ENCODE measurements around the gene COL23A1. TPM values are rescaled to one million over a fixed set of nuclear protein-coding genes. Genes with fewer than 3 reads are reported as not detected.

Gene COL23A1
- total RNA-seq, 1 experiment from 2014 or later: not detected

- peaks cover 11% of the 10 kb centered on the region for H3K4me1 ChIP-seq (ENCODE audit: insufficient read depth, low read length, poor library complexity, severe bottlenecking)
- intact Hi-C loops (cut with micrococcal nuclease; ENCODE audit: unreplicated experiment): no loop called here
- ChIA-PET POLR2A (ENCODE audit: low non-redundant PET) (interaction anchor here (0.6 to 0.9 kb wide), 3 partner anchors 8 to 894 kb away, joined by 3 to 4 read pairs (median 4); no protein-coding TSS in a partner anchor), CTCF (no interaction called here)
- no TSS peak for BruUV-seq (replicated peaks)
- TF ChIP-seq EZH2 (IDR thresholded peaks at IDR 0.05; ENCODE audit: borderline replicate concordance, low read depth, low read length, poor library complexity, severe bottlenecking): no peak
- TF ChIP-seq CTCF (conservative IDR thresholded peaks at IDR 0.05; ENCODE audit: low read depth, low read length): no peak
- peaks cover 41% of the 10 kb centered on the region for H3K36me3 ChIP-seq (ENCODE audit: insufficient read depth, low read length, poor library complexity, severe bottlenecking)
- DNase-seq (ENCODE audit: low spot score): peak; percentile 93
- peak within 1 kb of the TSS; percentile 98 for H3K4me3 ChIP-seq (ENCODE audit: low read depth, low read length, poor library complexity, severe bottlenecking)
- H3K9me3 ChIP-seq (ENCODE audit: low read depth, low read length, poor library complexity, severe bottlenecking): no peaks in the 10 kb centered on the region
- H3K27me3 ChIP-seq (replicated peaks; ENCODE audit: insufficient read depth, low read depth, low read length, poor library complexity): no peaks in the 10 kb centered on the region
- H3K27ac ChIP-seq (ENCODE audit: low read depth, low read length, poor library complexity, severe bottlenecking): peak within 1 kb of the TSS; percentile 97
Observed at GRCh38 chr5:178204182-178204934, 385.8 kb downstream of the COL23A1 start, which contains the start of gene HNRNPAB. Gene HNRNPAB (plus strand): TSS chr5:178204533. CDS start chr5:178204838, 305 bp downstream.

- ChIA-PET POLR2A (ENCODE audit: low non-redundant PET) (interaction anchor here (0.6 to 0.9 kb wide), 2 partner anchors 9 to 115 kb away, joined by 4 read pairs; no protein-coding TSS in a partner anchor), CTCF (no interaction called here)
- DNase-seq (ENCODE audit: low spot score): no peak
- peak overlapping the region; percentile 97 for H3K27ac ChIP-seq (ENCODE audit: low read depth, low read length, poor library complexity, severe bottlenecking)
- peaks cover 34% of the 10 kb centered on the region for H3K36me3 ChIP-seq (ENCODE audit: insufficient read depth, low read length, poor library complexity, severe bottlenecking)
- BruUV-seq (replicated peaks): TSS peak; percentile 96
- TF ChIP-seq CTCF (conservative IDR thresholded peaks at IDR 0.05; ENCODE audit: low read depth, low read length) (no peak), EZH2 (IDR thresholded peaks at IDR 0.05; ENCODE audit: borderline replicate concordance, low read depth, low read length, poor library complexity, severe bottlenecking) (no peak)
- H3K4me3 ChIP-seq (ENCODE audit: low read depth, low read length, poor library complexity, severe bottlenecking): peak overlapping the region; percentile 98
- no peaks in the 10 kb centered on the region for H3K9me3 ChIP-seq (ENCODE audit: low read depth, low read length, poor library complexity, severe bottlenecking)
- H3K27me3 ChIP-seq (replicated peaks; ENCODE audit: insufficient read depth, low read depth, low read length, poor library complexity): no peaks in the 10 kb centered on the region
- intact Hi-C loops (cut with micrococcal nuclease; ENCODE audit: unreplicated experiment): no loop called here
- H3K4me1 ChIP-seq (ENCODE audit: insufficient read depth, low read length, poor library complexity, severe bottlenecking): peaks cover 11% of the 10 kb centered on the region
Observed at GRCh38 chr5:178203670-178204181, 386.5 kb downstream of the COL23A1 start.

GRCh38 chr5:178202541-178202940 is 387.7 kb downstream of the COL23A1 start:
- Histone ChIP-seq H3K27ac (ENCODE audit: low read depth, low read length, poor library complexity, severe bottlenecking) (no peak overlapping the region), H3K27me3 (replicated peaks; ENCODE audit: insufficient read depth, low read depth, low read length, poor library complexity) (no peaks in the 10 kb centered on the region), H3K9me3 (ENCODE audit: low read depth, low read length, poor library complexity, severe bottlenecking) (no peaks in the 10 kb centered on the region), H3K4me1 (ENCODE audit: insufficient read depth, low read length, poor library complexity, severe bottlenecking) (peaks cover 11% of the 10 kb centered on the region), H3K4me3 (ENCODE audit: low read depth, low read length, poor library complexity, severe bottlenecking) (no peak overlapping the region), H3K36me3 (ENCODE audit: insufficient read depth, low read length, poor library complexity, severe bottlenecking) (peaks cover 22% of the 10 kb centered on the region)
- no peak for DNase-seq (ENCODE audit: low spot score)
- TF ChIP-seq CTCF (conservative IDR thresholded peaks at IDR 0.05; ENCODE audit: low read depth, low read length) (no peak), EZH2 (IDR thresholded peaks at IDR 0.05; ENCODE audit: borderline replicate concordance, low read depth, low read length, poor library complexity, severe bottlenecking) (no peak)
- TSS peak; percentile 27 for BruUV-seq (replicated peaks)
- ChIA-PET POLR2A (ENCODE audit: low non-redundant PET) (no interaction called here), CTCF (no interaction called here)
- intact Hi-C loops (cut with micrococcal nuclease; ENCODE audit: unreplicated experiment): no loop called here
